HG03097 (cell line): ENCODE data around the gene CSK.

Experiments
- ATAC-seq: cut with Tn5 transposase; IDR thresholded peaks from one replicate; pipeline ENCODE4 v1.9.1; 2021; ENCODE audit not compliant: unreplicated experiment, low FRiP score

The CSK gene

GRCh38 chr15:74769463-74770025, 12.3 kb upstream of the CSK start:
- ATAC-seq = no peak

GRCh38 chr15:74770211-74770903, 11.5 kb upstream of the CSK start:
- ATAC-seq = no peak

- no peak for ATAC-seq
These were observed 8.6 kb upstream of the CSK start for GRCh38 chr15:74773329-74773728.

- ATAC-seq = no peak
These were observed 8.1 kb upstream of the CSK start for GRCh38 chr15:74773731-74774252.

- no peak for ATAC-seq
These were observed 6.7 kb upstream of the CSK start for GRCh38 chr15:74775132-74775562.

- ATAC-seq = no peak
These were observed 6.0 kb upstream of the CSK start for GRCh38 chr15:74775894-74776293.

GRCh38 chr15:74776821-74777768, 4.8 kb upstream of the CSK start:
- ATAC-seq = peak; percentile 40

GRCh38 chr15:74777769-74778598, 3.9 kb upstream of the CSK start:
- ATAC-seq = no peak

- no peak for ATAC-seq
These were observed 3.3 kb upstream of the CSK start for GRCh38 chr15:74778599-74778970.

GRCh38 chr15:74779162-74779648, 2.7 kb upstream of the CSK start:
- ATAC-seq = no peak

- no peak for ATAC-seq
These were observed 1.1 kb upstream of the CSK start for GRCh38 chr15:74780523-74781430.

GRCh38 chr15:74782259-74783071, 585 bp downstream of the CSK start:
- ATAC-seq = peak; percentile 5

GRCh38 chr15:74783072-74783807, 1.4 kb downstream of the CSK start:
- ATAC-seq = no peak

GRCh38 chr15:74783808-74784175, 1.9 kb downstream of the CSK start:
- ATAC-seq = no peak

- ATAC-seq = no peak
These were observed 2.7 kb downstream of the CSK start for GRCh38 chr15:74784426-74785193.

- ATAC-seq = no peak
These were observed 3.5 kb downstream of the CSK start for GRCh38 chr15:74785194-74786032.
